Panc1 (cell line): ENCODE results near the gene AKAP13. TPM values are rescaled to one million over a fixed set of nuclear protein-coding genes. Genes with fewer than 3 reads are reported as not detected.

Source experiments
- ATAC-seq: fragments of 200-7000 bp; cut with Tn5 transposase; 2 replicates; pipeline ENCODE4 v1.9.1; 2020; ENCODE audit warnings: mild to moderate bottlenecking, moderate library complexity
- BruUV-seq: library from RNA; stranded (reverse); fragments of 400-500 nt; replicated peaks from 2 replicates; lab custom pipeline; 2021; lab: Mats Ljungman, UMichigan
- CTCF ChIA-PET: fragments of 300-600 bp; sonication (Branson Sonifier 250); formaldehyde crosslinking; loops from one replicate; lab custom pipeline; 2022; ENCODE audit warnings: antibody characterized with exemption; lab: Charles Lee
- POLR2A ChIA-PET: fragments of 300-600 bp; sonication (Branson Sonifier 250); formaldehyde crosslinking; loops from one replicate; lab custom pipeline; 2022; ENCODE audit warnings: antibody characterized with exemption; lab: Charles Lee
- DNase-seq: peaks from one replicate; pipeline ENCODE4 v3.0.0-alpha.2; 2010; ENCODE audit warnings: low read depth, low spot score
- H3K27ac ChIP-seq: 2 replicates; pipeline ENCODE4 v1.5.1; 2011; ENCODE audit warnings: mild to moderate bottlenecking, low read length, inconsistent platforms
- H3K27me3 ChIP-seq: fragments of 200-500 bp; sonication (Bioruptor generic); 2 replicates; pipeline ENCODE4 v1.6.0; 2014; ENCODE audit warnings: low read length, inconsistent platforms; ENCODE audit not compliant: control insufficient read depth, insufficient read depth
- H3K36me3 ChIP-seq: fragments of 200-500 bp; sonication (Bioruptor generic); 2 replicates; pipeline ENCODE4 v1.5.1; 2014; ENCODE audit warnings: inconsistent platforms, mild to moderate bottlenecking, low read length, moderate library complexity; ENCODE audit not compliant: control insufficient read depth, insufficient read depth
- H3K4me1 ChIP-seq: 2 replicates; pipeline ENCODE4 v1.5.1; 2011; ENCODE audit warnings: inconsistent platforms, mild to moderate bottlenecking, low read length, moderate library complexity; ENCODE audit not compliant: control insufficient read depth, insufficient read depth
- H3K4me3 ChIP-seq, 2 experiments: 2 replicates each; pipeline ENCODE4 v1.5.1; 2011 to 2012; ENCODE audit warnings: low read depth in 2 of 2, low read length in 2 of 2, mild to moderate bottlenecking in 2 of 2, inconsistent platforms in 1 of 2, moderate library complexity in 1 of 2
- H3K9me3 ChIP-seq: fragments of 200-500 bp; sonication (Bioruptor generic); 2 replicates; pipeline ENCODE4 v1.5.1; 2014; ENCODE audit warnings: low read depth, mild to moderate bottlenecking, inconsistent platforms, low read length, moderate library complexity; ENCODE audit not compliant: control insufficient read depth, insufficient read depth
- POLR2AphosphoS5 ChIP-seq: IDR thresholded peaks from 2 replicates; pipeline ENCODE4 v1.6.1; 2012; ENCODE audit warnings: mild to moderate bottlenecking, low read depth, low read length, moderate library complexity
- SIN3A ChIP-seq: IDR thresholded peaks from 2 replicates; pipeline ENCODE4 v1.6.1; 2012; ENCODE audit warnings: low read depth, mild to moderate bottlenecking, low read length, moderate library complexity, borderline replicate concordance; ENCODE audit not compliant: insufficient read depth
- TCF7L2 ChIP-seq: IDR thresholded peaks from 2 replicates; pipeline ENCODE4 v1.6.1; 2011; ENCODE audit warnings: mild to moderate bottlenecking, low read depth, low read length, inconsistent platforms
- in situ Hi-C: cut with HindIII; loops from 2 replicates; pipeline ENCODE4 v1.10.0; 2016; ENCODE audit warnings: low sequenced_read_pairs, low pct_unique_long_range_greater_than_20kb
- intact Hi-C: fragments of 100-400 bp; cut with micrococcal nuclease; formaldehyde crosslinking; loops from one replicate; pipeline ENCODE4 v1.10.0; 2022; ENCODE audit not compliant: unreplicated experiment
- total RNA-seq: library from RNA; stranded (reverse); gene quantifications from one replicate; pipeline ENCODE4 v1.2.1, GENCODE V29; 2021; ENCODE audit not compliant: unreplicated experiment
- TF ChIP-seq, protein P1 (sequence below): fragments of 450-650 bp; IDR thresholded peaks from 2 replicates; pipeline ENCODE4 v1.5.1; 2017; ENCODE audit warnings: mild to moderate bottlenecking
- TF ChIP-seq, protein P2 (sequence below), 2 experiments: IDR thresholded peaks; 2 replicates each; pipeline ENCODE4 v1.6.1; 2011 to 2012; ENCODE audit warnings: low read depth in 2 of 2, control low read depth in 1 of 2, low read length in 1 of 2, mild to moderate bottlenecking in 1 of 2, moderate library complexity in 1 of 2; ENCODE audit not compliant: insufficient read depth in 1 of 2

Gene AKAP13
- total RNA-seq, 1 experiment from 2014 or later: 94.2 TPM

DNA sequence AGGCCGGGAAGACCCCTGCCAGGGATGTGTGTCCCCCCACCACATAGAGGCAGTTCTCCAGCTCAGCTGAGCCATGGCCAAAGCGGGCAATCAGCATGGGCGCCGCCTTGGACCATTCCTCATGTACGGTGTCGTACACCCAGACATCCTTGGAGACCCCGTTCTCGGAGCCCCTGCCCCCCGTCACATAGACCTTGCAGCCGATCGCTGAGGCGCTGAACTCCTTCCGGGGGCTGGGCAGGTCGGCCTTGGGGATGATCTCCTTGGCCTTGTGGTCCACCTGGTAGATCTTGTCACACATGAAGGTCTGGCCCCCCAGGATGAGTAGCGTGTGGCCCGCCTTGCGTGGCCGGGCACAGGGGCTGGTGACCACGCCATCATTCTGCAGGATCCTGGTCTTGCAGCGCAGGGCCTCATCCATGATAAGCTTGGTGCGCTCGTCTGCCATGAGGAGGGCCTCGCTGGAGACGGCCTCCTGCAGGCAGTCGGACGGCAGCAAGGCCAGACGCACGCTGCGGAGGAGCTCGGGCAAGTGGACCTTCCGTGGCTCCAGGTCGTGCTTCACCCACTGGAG is 388.3 kb downstream of the AKAP13 start:
- Histone ChIP-seq H3K4me3 (no peak overlapping the region), H3K27me3 (no peaks in the 10 kb centered on the region), H3K27ac (no peak overlapping the region), H3K9me3 (no peaks in the 10 kb centered on the region), H3K36me3 (no peaks in the 10 kb centered on the region), H3K4me1 (no peaks in the 10 kb centered on the region)
- TF ChIP-seq, protein P1, sequence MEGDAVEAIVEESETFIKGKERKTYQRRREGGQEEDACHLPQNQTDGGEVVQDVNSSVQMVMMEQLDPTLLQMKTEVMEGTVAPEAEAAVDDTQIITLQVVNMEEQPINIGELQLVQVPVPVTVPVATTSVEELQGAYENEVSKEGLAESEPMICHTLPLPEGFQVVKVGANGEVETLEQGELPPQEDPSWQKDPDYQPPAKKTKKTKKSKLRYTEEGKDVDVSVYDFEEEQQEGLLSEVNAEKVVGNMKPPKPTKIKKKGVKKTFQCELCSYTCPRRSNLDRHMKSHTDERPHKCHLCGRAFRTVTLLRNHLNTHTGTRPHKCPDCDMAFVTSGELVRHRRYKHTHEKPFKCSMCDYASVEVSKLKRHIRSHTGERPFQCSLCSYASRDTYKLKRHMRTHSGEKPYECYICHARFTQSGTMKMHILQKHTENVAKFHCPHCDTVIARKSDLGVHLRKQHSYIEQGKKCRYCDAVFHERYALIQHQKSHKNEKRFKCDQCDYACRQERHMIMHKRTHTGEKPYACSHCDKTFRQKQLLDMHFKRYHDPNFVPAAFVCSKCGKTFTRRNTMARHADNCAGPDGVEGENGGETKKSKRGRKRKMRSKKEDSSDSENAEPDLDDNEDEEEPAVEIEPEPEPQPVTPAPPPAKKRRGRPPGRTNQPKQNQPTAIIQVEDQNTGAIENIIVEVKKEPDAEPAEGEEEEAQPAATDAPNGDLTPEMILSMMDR: no peak
- no peak for TF ChIP-seq POLR2AphosphoS5
- TF ChIP-seq TCF7L2: no peak
- TF ChIP-seq, protein P2, sequence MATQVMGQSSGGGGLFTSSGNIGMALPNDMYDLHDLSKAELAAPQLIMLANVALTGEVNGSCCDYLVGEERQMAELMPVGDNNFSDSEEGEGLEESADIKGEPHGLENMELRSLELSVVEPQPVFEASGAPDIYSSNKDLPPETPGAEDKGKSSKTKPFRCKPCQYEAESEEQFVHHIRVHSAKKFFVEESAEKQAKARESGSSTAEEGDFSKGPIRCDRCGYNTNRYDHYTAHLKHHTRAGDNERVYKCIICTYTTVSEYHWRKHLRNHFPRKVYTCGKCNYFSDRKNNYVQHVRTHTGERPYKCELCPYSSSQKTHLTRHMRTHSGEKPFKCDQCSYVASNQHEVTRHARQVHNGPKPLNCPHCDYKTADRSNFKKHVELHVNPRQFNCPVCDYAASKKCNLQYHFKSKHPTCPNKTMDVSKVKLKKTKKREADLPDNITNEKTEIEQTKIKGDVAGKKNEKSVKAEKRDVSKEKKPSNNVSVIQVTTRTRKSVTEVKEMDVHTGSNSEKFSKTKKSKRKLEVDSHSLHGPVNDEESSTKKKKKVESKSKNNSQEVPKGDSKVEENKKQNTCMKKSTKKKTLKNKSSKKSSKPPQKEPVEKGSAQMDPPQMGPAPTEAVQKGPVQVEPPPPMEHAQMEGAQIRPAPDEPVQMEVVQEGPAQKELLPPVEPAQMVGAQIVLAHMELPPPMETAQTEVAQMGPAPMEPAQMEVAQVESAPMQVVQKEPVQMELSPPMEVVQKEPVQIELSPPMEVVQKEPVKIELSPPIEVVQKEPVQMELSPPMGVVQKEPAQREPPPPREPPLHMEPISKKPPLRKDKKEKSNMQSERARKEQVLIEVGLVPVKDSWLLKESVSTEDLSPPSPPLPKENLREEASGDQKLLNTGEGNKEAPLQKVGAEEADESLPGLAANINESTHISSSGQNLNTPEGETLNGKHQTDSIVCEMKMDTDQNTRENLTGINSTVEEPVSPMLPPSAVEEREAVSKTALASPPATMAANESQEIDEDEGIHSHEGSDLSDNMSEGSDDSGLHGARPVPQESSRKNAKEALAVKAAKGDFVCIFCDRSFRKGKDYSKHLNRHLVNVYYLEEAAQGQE (IDR thresholded peaks at IDR 0.05; ENCODE audit: insufficient read depth in 1 of 2, low read depth in 2 of 2, low read length in 1 of 2): no peak
- TF ChIP-seq SIN3A: no peak
- no peak for DNase-seq
- POLR2A ChIA-PET: no interaction called here
- CTCF ChIA-PET: no interaction called here
- no TSS peak for BruUV-seq
- in situ Hi-C loops: no loop called here
- intact Hi-C loops: no loop called here
- ATAC-seq: no peak

DNA sequence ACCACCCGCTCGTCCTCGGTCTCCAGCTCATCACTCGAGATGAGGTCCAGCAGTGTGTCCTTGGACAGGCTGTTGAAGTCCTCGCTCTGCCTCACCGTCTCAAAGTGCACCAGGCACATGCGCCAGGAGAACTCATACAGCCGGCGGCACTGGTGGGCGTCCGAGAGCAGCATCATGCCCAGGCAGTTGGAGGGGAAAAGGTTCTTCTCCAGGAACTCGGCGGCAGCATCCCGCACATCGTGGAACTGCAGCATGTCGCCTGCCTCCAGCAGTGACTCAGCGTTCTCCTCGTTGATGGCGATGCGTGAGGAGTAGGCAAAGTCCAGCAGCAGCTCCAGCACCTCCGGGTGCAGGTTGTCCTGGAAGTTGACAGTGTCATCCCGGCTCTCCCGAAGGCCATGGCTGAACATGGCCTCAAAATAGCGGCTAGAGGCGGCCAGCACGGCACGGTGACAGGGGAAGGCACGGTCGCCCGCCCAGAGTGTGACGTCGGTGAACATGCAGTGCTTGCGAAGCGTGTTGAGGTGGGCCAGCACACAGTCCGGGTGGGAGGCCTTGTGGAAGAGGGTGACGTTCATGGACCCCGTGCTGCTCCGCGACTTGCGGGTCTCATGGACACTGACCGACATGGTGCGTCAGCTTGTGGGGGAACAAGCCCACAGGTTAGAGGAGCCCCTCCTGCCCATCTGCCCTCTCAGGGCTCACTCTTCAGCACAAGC is 388.9 kb downstream of the AKAP13 start:
- BruUV-seq: no TSS peak
- Histone ChIP-seq H3K4me3 (no peak overlapping the region), H3K9me3 (no peaks in the 10 kb centered on the region), H3K4me1 (no peaks in the 10 kb centered on the region), H3K27ac (no peak overlapping the region), H3K36me3 (no peaks in the 10 kb centered on the region), H3K27me3 (no peaks in the 10 kb centered on the region)
- TF ChIP-seq POLR2AphosphoS5 (no peak), TCF7L2 (no peak), SIN3A (no peak)
- TF ChIP-seq, protein P2 (IDR thresholded peaks at IDR 0.05; ENCODE audit: insufficient read depth in 1 of 2, low read depth in 2 of 2, low read length in 1 of 2): no peak
- TF ChIP-seq, protein P1: no peak
- intact Hi-C loops (no loop called here), in situ Hi-C loops (no loop called here)
- DNase-seq (no peak), ATAC-seq (no peak)
- ChIA-PET CTCF (interaction anchor here (0.8 kb wide), 1 partner anchor 9 kb away, joined by 3 read pairs; no protein-coding TSS in a partner anchor), POLR2A (no interaction called here)
